Adrenal gland (tissue), 5 donors: ENCODE data around the gene MBNL1.

Experiments
- POLR2A ChIP-seq, 2 donors: fragments of 450-650 bp; IDR thresholded peaks; one replicate each; pipeline ENCODE4 v1.6.1; 2017; ENCODE audit warnings: antibody characterized with exemption in 2 of 2, mild to moderate bottlenecking in 2 of 2, moderate library complexity in 1 of 2
- TF ChIP-seq, protein P1 (sequence below), 6 experiments: fragments of 450-650 bp in 4 of 6; fragments of 200-600 bp in 2 of 6; sonication (generic) in 1 of 6; IDR thresholded peaks; 1 replicate in 5 of 6; 2 replicates in 1 of 6; pipeline versions ENCODE4 v1.5.1 to v1.8.0; 2016 to 2021; ENCODE audit warnings: antibody characterized with exemption in 6 of 6, mild to moderate bottlenecking in 2 of 6, moderate library complexity in 1 of 6
- donor health status: DM: no; HTN: no; CAD: no.

DNA sequence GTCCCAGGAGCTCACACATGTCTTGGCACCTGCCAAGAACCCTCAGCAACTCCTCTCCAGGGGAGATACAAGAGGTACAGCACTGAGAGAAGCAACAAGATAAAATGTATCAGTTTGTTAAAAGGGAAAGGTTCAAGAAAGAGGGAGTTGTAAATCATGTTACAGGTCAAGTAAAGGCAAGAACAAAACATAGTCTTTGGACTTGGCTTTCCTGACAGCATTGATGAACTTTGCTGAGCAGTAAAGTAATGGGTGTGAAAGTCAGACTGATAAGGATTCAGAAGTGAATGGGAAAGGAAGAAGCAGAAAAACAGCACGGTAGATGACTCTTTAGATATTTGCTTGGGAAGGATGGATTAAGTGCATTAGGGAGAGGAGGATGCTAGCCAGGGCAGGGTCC, 27.1 kb downstream of the MBNL1 start:
- TF ChIP-seq, protein P1, sequence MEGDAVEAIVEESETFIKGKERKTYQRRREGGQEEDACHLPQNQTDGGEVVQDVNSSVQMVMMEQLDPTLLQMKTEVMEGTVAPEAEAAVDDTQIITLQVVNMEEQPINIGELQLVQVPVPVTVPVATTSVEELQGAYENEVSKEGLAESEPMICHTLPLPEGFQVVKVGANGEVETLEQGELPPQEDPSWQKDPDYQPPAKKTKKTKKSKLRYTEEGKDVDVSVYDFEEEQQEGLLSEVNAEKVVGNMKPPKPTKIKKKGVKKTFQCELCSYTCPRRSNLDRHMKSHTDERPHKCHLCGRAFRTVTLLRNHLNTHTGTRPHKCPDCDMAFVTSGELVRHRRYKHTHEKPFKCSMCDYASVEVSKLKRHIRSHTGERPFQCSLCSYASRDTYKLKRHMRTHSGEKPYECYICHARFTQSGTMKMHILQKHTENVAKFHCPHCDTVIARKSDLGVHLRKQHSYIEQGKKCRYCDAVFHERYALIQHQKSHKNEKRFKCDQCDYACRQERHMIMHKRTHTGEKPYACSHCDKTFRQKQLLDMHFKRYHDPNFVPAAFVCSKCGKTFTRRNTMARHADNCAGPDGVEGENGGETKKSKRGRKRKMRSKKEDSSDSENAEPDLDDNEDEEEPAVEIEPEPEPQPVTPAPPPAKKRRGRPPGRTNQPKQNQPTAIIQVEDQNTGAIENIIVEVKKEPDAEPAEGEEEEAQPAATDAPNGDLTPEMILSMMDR (IDR thresholded peaks at IDR 0.05), result no peak
- no peak for TF ChIP-seq POLR2A (IDR thresholded peaks at IDR 0.05)
